Endodermal cell (in vitro differentiated cells): ENCODE results near the gene LHFPL3. TPM values are rescaled to one million over a fixed set of nuclear protein-coding genes. Genes with fewer than 3 reads are reported as not detected.

Source experiments
- DNase-seq: peaks from one replicate; pipeline ENCODE4 v3.0.0-alpha.2; 2017
- H3K27ac ChIP-seq: 2 replicates; pipeline ENCODE4 v1.5.1; 2013; ENCODE audit warnings: mild to moderate bottlenecking, low read depth, low read length, moderate library complexity
- H3K27me3 ChIP-seq: 2 replicates; pipeline ENCODE4 v1.6.1; 2013; ENCODE audit warnings: mild to moderate bottlenecking, low read length, moderate library complexity; ENCODE audit not compliant: insufficient read depth, control insufficient read depth, poor library complexity, severe bottlenecking
- H3K36me3 ChIP-seq: 2 replicates; pipeline ENCODE4 v1.7.0; 2013; ENCODE audit warnings: mild to moderate bottlenecking, low read length, moderate library complexity; ENCODE audit not compliant: control insufficient read depth, insufficient read depth
- H3K4me1 ChIP-seq: one replicate; pipeline ENCODE4 v1.7.0; 2013; ENCODE audit warnings: low read length; ENCODE audit not compliant: control insufficient read depth, insufficient read depth
- H3K4me3 ChIP-seq: 2 replicates; pipeline ENCODE4 v1.5.1; 2013; ENCODE audit warnings: mild to moderate bottlenecking, low read length, moderate library complexity
- H3K9ac ChIP-seq: 2 replicates; pipeline ENCODE4 v1.6.1; 2013; ENCODE audit warnings: mild to moderate bottlenecking, low read length, moderate library complexity; ENCODE audit not compliant: poor library complexity, severe bottlenecking; ENCODE audit errors: extremely low read depth
- H3K9me3 ChIP-seq: 2 replicates; pipeline ENCODE4 v1.6.1; 2013; ENCODE audit warnings: mild to moderate bottlenecking, low read length, moderate library complexity; ENCODE audit not compliant: control insufficient read depth
- H3K27ac Mint-ChIP-seq: 2 replicates; pipeline ENCODE4 v1.8.0; 2020; ENCODE audit warnings: mixed read lengths
- H3K27me3 Mint-ChIP-seq: 2 replicates; pipeline ENCODE4 v1.8.0; 2021; ENCODE audit warnings: mild to moderate bottlenecking, mixed read lengths; ENCODE audit not compliant: insufficient read depth
- H3K36me3 Mint-ChIP-seq: 2 replicates; pipeline ENCODE4 v1.8.0; 2020; ENCODE audit warnings: low read depth, mixed read lengths
- H3K4me1 Mint-ChIP-seq: 2 replicates; pipeline ENCODE4 v1.8.0; 2020; ENCODE audit warnings: mixed read lengths
- H3K4me3 Mint-ChIP-seq: 2 replicates; pipeline ENCODE4 v1.8.0; 2020; ENCODE audit warnings: mild to moderate bottlenecking, moderate library complexity, mixed read lengths
- H3K9me3 Mint-ChIP-seq: 2 replicates; pipeline ENCODE4 v1.8.0; 2020; ENCODE audit warnings: mild to moderate bottlenecking, mixed read lengths
- CTCF ChIP-seq: fragments of 200-600 bp; sonication (generic); conservative IDR thresholded peaks from 2 replicates; pipeline ENCODE4 v1.5.0; 2021; ENCODE audit warnings: antibody characterized with exemption, mild to moderate bottlenecking
- WGBS, 2 experiments: methylation state at CpG; one replicate each; pipeline versions ENCODE4 v1.1.5 to v1.1.7; 2013; ENCODE audit warnings: missing lambda C conversion rate in 2 of 2, mixed read lengths in 1 of 2; ENCODE audit not compliant: insufficient coverage in 1 of 2, insufficient read length in 1 of 2; 5-methylcytosine and 5-hydroxymethylcytosine counted together
- total RNA-seq, 2 donors: library from RNA; stranded (reverse); fragmentation: NEBNext Ultra II Directional in 1 of 2; extraction: Animal tissue kit (Norgen Biotek cat#: 25700) in 1 of 2; gene quantifications; 2 replicates in 1 of 2; 3 replicates in 1 of 2; pipeline ENCODE4 v1.2.1, GENCODE V29; 2021

Gene LHFPL3
- total RNA-seq, 2 donors from 2014 or later: not detected

DNA sequence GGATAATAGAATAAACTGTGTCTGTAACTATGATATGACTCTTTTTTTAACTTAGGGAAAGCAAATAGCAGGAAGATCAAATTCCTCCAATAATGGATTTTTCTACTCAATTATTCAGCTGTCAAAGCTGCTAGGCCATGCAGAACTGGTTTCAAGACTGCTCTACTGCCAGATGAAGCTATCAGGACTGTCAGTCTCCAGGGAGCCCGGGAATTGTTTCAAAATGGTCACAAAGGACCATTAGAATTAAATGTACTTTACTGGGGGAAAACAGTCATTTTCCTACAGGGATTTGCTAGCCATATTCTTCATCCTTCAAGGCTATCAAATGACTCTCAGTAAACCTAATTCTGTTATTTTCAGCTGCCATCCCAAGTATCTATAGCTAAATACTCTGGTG, 276.3 kb downstream of the LHFPL3 start:
- H3K4me3 Mint-ChIP-seq: no peak overlapping the region
- H3K9me3 Mint-ChIP-seq: peaks cover 5% of the 10 kb centered on the region

DNA sequence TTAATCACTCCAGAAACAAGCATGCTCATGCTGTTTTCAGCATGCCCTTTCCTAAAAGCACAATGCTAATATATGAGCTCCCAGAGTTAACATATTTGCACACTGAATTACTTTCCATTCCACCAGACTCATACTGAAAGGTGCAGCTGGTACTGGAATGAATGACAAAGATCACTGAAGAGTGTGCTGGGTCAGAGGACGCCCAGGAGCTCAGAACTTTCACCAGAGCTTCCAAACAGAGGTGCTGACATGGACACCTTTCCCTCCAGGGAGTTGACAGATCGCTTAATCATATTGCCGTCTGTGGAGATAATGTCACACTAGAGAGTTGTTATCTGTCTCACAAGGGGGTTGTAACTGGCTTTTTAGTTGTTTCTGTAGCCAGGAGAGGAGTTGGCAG, 292.9 kb downstream of the LHFPL3 start:
- 78% methylated on average over 1 to 3 of the region's 3 CpGs for WGBS, 2 experiments
- H3K4me1 Mint-ChIP-seq: no peaks in the 10 kb centered on the region
- no peak overlapping the region for H3K9ac ChIP-seq
- H3K36me3 Mint-ChIP-seq: no peaks in the 10 kb centered on the region
- no peak overlapping the region for H3K27ac ChIP-seq
- no peak for TF ChIP-seq CTCF
- no peaks in the 10 kb centered on the region for H3K27me3 ChIP-seq
- H3K4me3 Mint-ChIP-seq: no peak overlapping the region
- no peak overlapping the region for H3K27ac Mint-ChIP-seq
- no peaks in the 10 kb centered on the region for H3K36me3 ChIP-seq
- no peaks in the 10 kb centered on the region for H3K4me1 ChIP-seq
- no peak for DNase-seq
- no peaks in the 10 kb centered on the region for H3K9me3 ChIP-seq
- H3K9me3 Mint-ChIP-seq: no peaks in the 10 kb centered on the region
- peaks cover 6% of the 10 kb centered on the region for H3K27me3 Mint-ChIP-seq
- H3K4me3 ChIP-seq: no peak overlapping the region

More for the DNA sequence above, 276.3 kb downstream of the LHFPL3 start:
- no peak for DNase-seq
- H3K9ac ChIP-seq: no peak overlapping the region
- 60 to 71% methylated on average over 1 of the region's 1 CpG for WGBS, 2 experiments
- H3K27me3 Mint-ChIP-seq: peaks cover 1% of the 10 kb centered on the region
- H3K27ac ChIP-seq: no peak overlapping the region
- no peaks in the 10 kb centered on the region for H3K27me3 ChIP-seq
- no peaks in the 10 kb centered on the region for H3K4me1 Mint-ChIP-seq
- no peaks in the 10 kb centered on the region for H3K9me3 ChIP-seq
- no peak for TF ChIP-seq CTCF
- H3K4me3 ChIP-seq: no peak overlapping the region
- H3K36me3 ChIP-seq: no peaks in the 10 kb centered on the region
- H3K36me3 Mint-ChIP-seq: no peaks in the 10 kb centered on the region
- no peaks in the 10 kb centered on the region for H3K4me1 ChIP-seq
- no peak overlapping the region for H3K27ac Mint-ChIP-seq

DNA sequence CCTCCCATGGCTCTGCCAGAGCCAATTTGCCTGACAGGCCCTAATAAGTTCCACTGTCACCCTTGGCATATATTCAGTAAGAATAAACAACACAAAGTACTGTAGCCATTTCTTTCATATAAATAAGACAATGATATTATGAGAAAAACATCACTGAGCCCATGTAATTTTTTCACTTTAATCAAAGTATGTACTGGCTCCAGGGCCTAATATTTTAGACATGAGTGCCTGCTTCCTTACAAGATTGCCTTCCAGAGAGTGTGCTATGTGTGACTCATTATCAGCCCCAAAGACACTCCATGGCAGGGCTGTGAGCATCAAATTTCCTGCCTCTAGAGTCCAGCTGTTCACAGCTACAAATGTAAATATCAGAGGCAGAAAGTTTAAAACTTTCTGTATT, 297.6 kb downstream of the LHFPL3 start:
- no peaks in the 10 kb centered on the region for H3K9me3 Mint-ChIP-seq
- no peak for DNase-seq
- no peaks in the 10 kb centered on the region for H3K4me1 Mint-ChIP-seq
- no peak overlapping the region for H3K27ac Mint-ChIP-seq
- H3K36me3 Mint-ChIP-seq: no peaks in the 10 kb centered on the region
- Histone ChIP-seq H3K36me3 (no peaks in the 10 kb centered on the region), H3K4me1 (no peaks in the 10 kb centered on the region), H3K27me3 (no peaks in the 10 kb centered on the region), H3K9ac (no peak overlapping the region), H3K4me3 (no peak overlapping the region), H3K9me3 (no peaks in the 10 kb centered on the region), H3K27ac (no peak overlapping the region)
- no peak overlapping the region for H3K4me3 Mint-ChIP-seq
- TF ChIP-seq CTCF: no peak
- no peaks in the 10 kb centered on the region for H3K27me3 Mint-ChIP-seq
